Measurements from ENCODE around the gene SRSF4. TPM values are rescaled to one million over a fixed set of nuclear protein-coding genes. Genes with fewer than 3 reads are reported as not detected.
"Not testable (repeated sequence)": the region's sequence is repeated elsewhere in the genome, so short reads cannot be mapped to it uniquely, and the experiment has no call there.

The SRSF4 gene
- total RNA-seq, 1 donor from 2014 or later: 50.9 TPM

- ATAC-seq (ENCODE audit: poor library complexity): no peak
- DNase-seq: no peak
- intact Hi-C loops (cut with DNase I): no loop called here
Observed at GRCh38 chr1:29172415-29172939, 9.2 kb downstream of the SRSF4 start.

GRCh38 chr1:29171521-29171920 is 10.2 kb downstream of the SRSF4 start:
- ATAC-seq (ENCODE audit: poor library complexity) (no peak), DNase-seq (no peak)
- intact Hi-C loops (cut with DNase I): no loop called here

GRCh38 chr1:29171089-29171488 is 10.6 kb downstream of the SRSF4 start:
- ATAC-seq (ENCODE audit: poor library complexity): peak; percentile 19
- intact Hi-C loops (cut with DNase I): no loop called here

GRCh38 chr1:29169976-29170375 is 11.7 kb downstream of the SRSF4 start:
- ATAC-seq (ENCODE audit: poor library complexity) (no peak), DNase-seq (no peak)
- intact Hi-C loops (cut with DNase I): no loop called here

More at GRCh38 chr1:29171089-29171488, 10.6 kb downstream of the SRSF4 start:
- no peak for DNase-seq

- ATAC-seq (ENCODE audit: poor library complexity) (no peak), DNase-seq (no peak)
- intact Hi-C loops (cut with DNase I): no loop called here
Observed at GRCh38 chr1:29167904-29168303, 13.8 kb downstream of the SRSF4 start.

GRCh38 chr1:29166291-29166878 is 15.3 kb downstream of the SRSF4 start:
- ATAC-seq (ENCODE audit: poor library complexity) (no peak), DNase-seq (no peak)
- intact Hi-C loops (cut with DNase I): no loop called here

GRCh38 chr1:29164588-29164987 is 17.1 kb downstream of the SRSF4 start:
- intact Hi-C loops (cut with DNase I): no loop called here
- no peak for ATAC-seq (ENCODE audit: poor library complexity)
- DNase-seq: no peak

GRCh38 chr1:29162476-29163138 is 19.1 kb downstream of the SRSF4 start:
- DNase-seq: peak; percentile 63
- intact Hi-C loops (cut with DNase I): no loop called here
- peak; percentile 66 for ATAC-seq (ENCODE audit: poor library complexity)

GRCh38 chr1:29162025-29162424 is 19.7 kb downstream of the SRSF4 start:
- no peak for ATAC-seq (ENCODE audit: poor library complexity)
- intact Hi-C loops (cut with DNase I): no loop called here
- no peak for DNase-seq

GRCh38 chr1:29159773-29160172 is 21.9 kb downstream of the SRSF4 start:
- ATAC-seq (ENCODE audit: poor library complexity): no peak
- no peak for DNase-seq
- intact Hi-C loops (cut with DNase I): no loop called here

GRCh38 chr1:29157269-29157601 is 24.5 kb downstream of the SRSF4 start:
- intact Hi-C loops (cut with DNase I): no loop called here
- ATAC-seq (ENCODE audit: poor library complexity) (no peak), DNase-seq (no peak)

GRCh38 chr1:29156543-29157268 is 25.0 kb downstream of the SRSF4 start:
- intact Hi-C loops (cut with DNase I): no loop called here
- ATAC-seq (ENCODE audit: poor library complexity) (peak; percentile 62), DNase-seq (no peak)

GRCh38 chr1:29152046-29152805 is 29.5 kb downstream of the SRSF4 start:
- DNase-seq (no peak), ATAC-seq (ENCODE audit: poor library complexity) (no peak)
- intact Hi-C loops (cut with DNase I): no loop called here

GRCh38 chr1:29150346-29150745 is 31.4 kb downstream of the SRSF4 start:
- DNase-seq; intact Hi-C loops (cut with DNase I); ATAC-seq (ENCODE audit: poor library complexity): not testable (repeated sequence)

- intact Hi-C loops (cut with DNase I): no loop called here
- no peak for DNase-seq
- ATAC-seq (ENCODE audit: poor library complexity): no peak
Observed at GRCh38 chr1:29148656-29149491, 32.8 kb downstream of the SRSF4 start.

GRCh38 chr1:29145739-29146437 is 35.8 kb downstream of the SRSF4 start:
- intact Hi-C loops (cut with DNase I): no loop called here
- no peak for DNase-seq
- peak; percentile 43 for ATAC-seq (ENCODE audit: poor library complexity)

- intact Hi-C loops (cut with DNase I): no loop called here
- no peak for ATAC-seq (ENCODE audit: poor library complexity)
- no peak for DNase-seq
Observed at GRCh38 chr1:29144178-29144577, 37.5 kb downstream of the SRSF4 start.

- ATAC-seq (ENCODE audit: poor library complexity): no peak
- intact Hi-C loops (cut with DNase I): no loop called here
- no peak for DNase-seq
Observed at GRCh38 chr1:29142714-29143113, 39.0 kb downstream of the SRSF4 start.

Measured in Right ventricle myocardium superior (tissue), 1 donor.